PFSK-1 (cell line): ENCODE data around the gene TOM1L2.

ENCODE experiments used
- FOXP2 ChIP-seq: optimal IDR thresholded peaks from 2 replicates; pipeline ENCODE3; 2011; ENCODE audit warnings: borderline replicate concordance, control low read depth, inconsistent platforms; ENCODE audit not compliant: insufficient read depth; ENCODE audit errors: extremely low read length, extremely low read depth
- POLR2AphosphoS5 ChIP-seq: IDR thresholded peaks from 2 replicates; pipeline ENCODE4 v1.6.1; 2012; ENCODE audit warnings: low read depth, mild to moderate bottlenecking, control low read depth, low read length, moderate library complexity
- SIN3A ChIP-seq: IDR thresholded peaks from 2 replicates; pipeline ENCODE4 v1.6.1; 2012; ENCODE audit warnings: mild to moderate bottlenecking, low read length, moderate library complexity, borderline replicate concordance; ENCODE audit not compliant: insufficient read depth
- TAF1 ChIP-seq: IDR thresholded peaks from 2 replicates; pipeline ENCODE4 v1.6.1; 2012; ENCODE audit warnings: low read length, control low read depth, borderline replicate concordance; ENCODE audit not compliant: insufficient read depth
- TF ChIP-seq, protein P1 (sequence below), 2 experiments: IDR thresholded peaks; 2 replicates each; pipeline versions ENCODE4 v1.6.1 to v1.8.0; 2011 to 2012; ENCODE audit warnings: low read depth in 2 of 2, low read length in 2 of 2, control low read depth in 1 of 2, inconsistent platforms in 1 of 2, mild to moderate bottlenecking in 1 of 2, moderate library complexity in 1 of 2; ENCODE audit not compliant: insufficient read depth in 1 of 2

The TOM1L2 gene

DNA sequence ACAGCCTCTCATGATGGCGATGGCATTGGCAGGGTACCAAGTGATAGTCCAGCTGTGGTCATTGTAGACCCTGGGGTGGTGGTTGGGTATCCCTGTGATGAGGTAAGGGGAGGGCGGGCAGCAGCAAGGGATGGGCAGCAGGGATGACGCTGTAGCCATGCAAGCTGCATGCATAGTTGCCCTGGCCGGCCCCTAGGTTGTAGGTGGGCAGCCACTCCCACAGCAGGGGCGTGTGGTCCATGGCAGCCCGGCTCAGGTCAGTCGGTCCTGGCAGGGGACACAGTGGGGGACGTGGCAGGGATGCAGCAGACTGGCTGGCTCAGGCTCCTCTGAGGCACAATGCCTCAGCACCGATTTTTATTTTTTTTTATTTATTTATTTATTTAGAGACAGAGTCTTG, 9.1 kb upstream of the TOM1L2 start:
- TF ChIP-seq FOXP2 (no peak), POLR2AphosphoS5 (no peak), TAF1 (no peak), SIN3A (no peak)
- TF ChIP-seq, protein P1, sequence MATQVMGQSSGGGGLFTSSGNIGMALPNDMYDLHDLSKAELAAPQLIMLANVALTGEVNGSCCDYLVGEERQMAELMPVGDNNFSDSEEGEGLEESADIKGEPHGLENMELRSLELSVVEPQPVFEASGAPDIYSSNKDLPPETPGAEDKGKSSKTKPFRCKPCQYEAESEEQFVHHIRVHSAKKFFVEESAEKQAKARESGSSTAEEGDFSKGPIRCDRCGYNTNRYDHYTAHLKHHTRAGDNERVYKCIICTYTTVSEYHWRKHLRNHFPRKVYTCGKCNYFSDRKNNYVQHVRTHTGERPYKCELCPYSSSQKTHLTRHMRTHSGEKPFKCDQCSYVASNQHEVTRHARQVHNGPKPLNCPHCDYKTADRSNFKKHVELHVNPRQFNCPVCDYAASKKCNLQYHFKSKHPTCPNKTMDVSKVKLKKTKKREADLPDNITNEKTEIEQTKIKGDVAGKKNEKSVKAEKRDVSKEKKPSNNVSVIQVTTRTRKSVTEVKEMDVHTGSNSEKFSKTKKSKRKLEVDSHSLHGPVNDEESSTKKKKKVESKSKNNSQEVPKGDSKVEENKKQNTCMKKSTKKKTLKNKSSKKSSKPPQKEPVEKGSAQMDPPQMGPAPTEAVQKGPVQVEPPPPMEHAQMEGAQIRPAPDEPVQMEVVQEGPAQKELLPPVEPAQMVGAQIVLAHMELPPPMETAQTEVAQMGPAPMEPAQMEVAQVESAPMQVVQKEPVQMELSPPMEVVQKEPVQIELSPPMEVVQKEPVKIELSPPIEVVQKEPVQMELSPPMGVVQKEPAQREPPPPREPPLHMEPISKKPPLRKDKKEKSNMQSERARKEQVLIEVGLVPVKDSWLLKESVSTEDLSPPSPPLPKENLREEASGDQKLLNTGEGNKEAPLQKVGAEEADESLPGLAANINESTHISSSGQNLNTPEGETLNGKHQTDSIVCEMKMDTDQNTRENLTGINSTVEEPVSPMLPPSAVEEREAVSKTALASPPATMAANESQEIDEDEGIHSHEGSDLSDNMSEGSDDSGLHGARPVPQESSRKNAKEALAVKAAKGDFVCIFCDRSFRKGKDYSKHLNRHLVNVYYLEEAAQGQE (IDR thresholded peaks at IDR 0.05; ENCODE audit: insufficient read depth in 1 of 2, low read depth in 2 of 2, low read length in 2 of 2), result no peak

GRCh38 chr17:17979778-17980177, 7.6 kb upstream of the TOM1L2 start:
- TF ChIP-seq, protein P1 (IDR thresholded peaks at IDR 0.05; ENCODE audit: insufficient read depth in 1 of 2, low read depth in 2 of 2, low read length in 2 of 2), result no peak
- TF ChIP-seq TAF1 (no peak), FOXP2 (no peak), POLR2AphosphoS5 (no peak), SIN3A (no peak)

DNA sequence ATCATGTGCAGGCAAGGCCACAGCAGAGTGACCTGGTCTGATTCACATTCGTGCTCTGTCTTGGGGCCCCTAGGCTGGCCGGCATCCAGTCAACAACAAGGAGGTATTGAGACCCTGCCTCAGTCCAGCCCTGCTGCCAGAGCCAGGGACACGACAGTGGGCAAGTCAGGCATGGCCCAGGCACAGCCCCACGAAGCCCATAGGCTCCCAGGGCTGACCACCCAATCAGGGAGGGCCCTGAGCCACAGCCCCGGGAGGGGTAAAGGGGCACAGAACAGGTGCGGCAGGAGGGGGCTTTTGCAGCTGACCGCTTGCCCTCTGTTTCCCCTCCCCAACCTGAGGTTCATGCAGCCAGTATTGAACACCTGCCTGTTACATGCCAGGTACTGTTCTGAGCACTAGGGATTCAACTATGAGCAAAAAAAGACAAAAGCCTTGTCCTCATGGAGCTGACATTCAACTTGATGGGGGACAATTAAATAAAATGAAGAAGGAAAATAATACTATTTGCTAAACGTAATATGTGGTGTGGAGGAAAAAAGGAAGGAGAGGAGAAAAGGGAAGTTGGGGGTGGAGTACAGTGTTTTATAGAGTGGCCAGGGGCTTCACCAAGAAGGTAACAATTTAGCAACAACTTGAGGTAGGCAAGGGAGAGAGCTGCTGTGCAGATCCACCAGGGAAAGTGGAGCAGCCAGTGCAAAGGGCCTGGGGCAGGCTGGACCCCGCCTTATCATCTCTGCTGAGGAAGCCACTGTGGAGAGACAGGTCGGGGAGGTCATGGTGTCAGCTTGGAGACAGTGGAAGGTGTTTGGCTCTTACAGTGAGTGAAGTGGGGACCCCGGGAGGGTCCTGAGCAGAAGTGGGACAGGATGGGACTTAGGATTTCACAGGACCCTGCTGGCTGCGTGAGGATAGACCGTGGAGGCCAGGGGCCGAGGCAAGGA, 6.6 kb upstream of the TOM1L2 start:
- TF ChIP-seq TAF1, result no peak
- no peak for TF ChIP-seq FOXP2
- TF ChIP-seq, protein P1 (IDR thresholded peaks at IDR 0.05; ENCODE audit: insufficient read depth in 1 of 2, low read depth in 2 of 2, low read length in 2 of 2), result no peak
- no peak for TF ChIP-seq SIN3A
- TF ChIP-seq POLR2AphosphoS5, result no peak

- TF ChIP-seq, protein P1 (IDR thresholded peaks at IDR 0.05; ENCODE audit: insufficient read depth in 1 of 2, low read depth in 2 of 2, low read length in 2 of 2), result no peak
- TF ChIP-seq SIN3A (no peak), POLR2AphosphoS5 (no peak), TAF1 (no peak), FOXP2 (no peak)
These were observed 4.9 kb upstream of the TOM1L2 start for GRCh38 chr17:17976931-17977570.
